Activated CD8-positive, alpha-beta T cell treated with anti-CD3 and anti-CD28 coated beads, Interleukin-2, amount 10 ng/mL, durations not matched to agents 7 days and 5 days (primary cell): Measurements from ENCODE around the gene NKX1-1. TPM values are rescaled to one million over a fixed set of nuclear protein-coding genes. Genes with fewer than 3 reads are reported as not detected.
"Not testable (repeated sequence)": the region's sequence is repeated elsewhere in the genome, so short reads cannot be mapped to it uniquely, and the experiment has no call there.

ENCODE experiments used
- ATAC-seq: fragments of 150-1000 bp; cut with Tn5 transposase; one replicate; pipeline ENCODE4 v1.10.0; 2021; ENCODE audit warnings: moderate library complexity
- CTCF ChIA-PET: fragments of 350-600 bp; sonication (Branson Sonifier 250); formaldehyde crosslinking; loops from one replicate; lab custom pipeline; 2021; ENCODE audit warnings: antibody characterized with exemption; lab: Charles Lee
- POLR2A ChIA-PET: fragments of 350-600 bp; sonication (Branson Sonifier 250); formaldehyde crosslinking; loops from one replicate; lab custom pipeline; 2021; ENCODE audit warnings: antibody characterized with exemption; lab: Charles Lee
- DNase-seq: peaks from one replicate; pipeline ENCODE4 v3.0.0-alpha.2; 2020
- H3K27ac Mint-ChIP-seq: one replicate; pipeline ENCODE4 v1.8.0; 2021; ENCODE audit warnings: mild to moderate bottlenecking, mixed read lengths
- H3K27me3 Mint-ChIP-seq: one replicate; pipeline ENCODE4 v1.8.0; 2021; ENCODE audit warnings: low read depth, mixed read lengths
- H3K36me3 Mint-ChIP-seq: one replicate; pipeline ENCODE4 v1.8.0; 2021; ENCODE audit warnings: low read depth, mixed read lengths
- H3K4me1 Mint-ChIP-seq: one replicate; pipeline ENCODE4 v1.8.0; 2021; ENCODE audit warnings: low read depth, mixed read lengths
- H3K4me3 Mint-ChIP-seq: one replicate; pipeline ENCODE4 v1.8.0; 2021; ENCODE audit warnings: mild to moderate bottlenecking, mixed read lengths
- H3K9me3 Mint-ChIP-seq: one replicate; pipeline ENCODE4 v1.8.0; 2022; ENCODE audit warnings: mixed read lengths; ENCODE audit not compliant: insufficient read depth
- total RNA-seq, 2 experiments: library from RNA; stranded (reverse); gene quantifications; one replicate each; pipeline ENCODE4 v1.2.3, GENCODE V29; 2021

Gene NKX1-1
- total RNA-seq, 2 experiments from 2014 or later, result not detected

GRCh38 chr4:1378559-1379231 lies 27.5 kb downstream of the NKX1-1 start:
- H3K9me3 Mint-ChIP-seq, result no peaks in the 10 kb centered on the region
- no peak overlapping the region for H3K4me3 Mint-ChIP-seq
- H3K27me3 Mint-ChIP-seq, result no peaks in the 10 kb centered on the region
- ChIA-PET CTCF (no interaction called here), POLR2A (no interaction called here)
- no peak for ATAC-seq
- H3K36me3 Mint-ChIP-seq, result no peaks in the 10 kb centered on the region
- DNase-seq, result no peak
- no peaks in the 10 kb centered on the region for H3K4me1 Mint-ChIP-seq
- H3K27ac Mint-ChIP-seq, result no peak overlapping the region

GRCh38 chr4:1377606-1378261 lies 28.5 kb downstream of the NKX1-1 start:
- no peak overlapping the region for H3K27ac Mint-ChIP-seq
- ChIA-PET POLR2A (no interaction called here), CTCF (interaction anchor here (0.8 kb wide), 1 partner anchor 21 kb away, joined by 3 read pairs; no protein-coding TSS in a partner anchor)
- ATAC-seq, result no peak
- no peaks in the 10 kb centered on the region for H3K36me3 Mint-ChIP-seq
- no peaks in the 10 kb centered on the region for H3K9me3 Mint-ChIP-seq
- no peaks in the 10 kb centered on the region for H3K27me3 Mint-ChIP-seq
- H3K4me3 Mint-ChIP-seq, result no peak overlapping the region
- no peak for DNase-seq
- H3K4me1 Mint-ChIP-seq, result no peaks in the 10 kb centered on the region

GRCh38 chr4:1376841-1377605 lies 29.2 kb downstream of the NKX1-1 start:
- H3K27ac Mint-ChIP-seq, result no peak overlapping the region
- ATAC-seq (no peak), DNase-seq (no peak)
- CTCF ChIA-PET, result interaction anchor here (0.8 kb wide), 1 partner anchor 21 kb away, joined by 3 read pairs; no protein-coding TSS in a partner anchor
- H3K27me3 Mint-ChIP-seq, result no peaks in the 10 kb centered on the region
- no peaks in the 10 kb centered on the region for H3K9me3 Mint-ChIP-seq
- H3K4me3 Mint-ChIP-seq, result no peak overlapping the region
- POLR2A ChIA-PET, result no interaction called here
- H3K36me3 Mint-ChIP-seq, result no peaks in the 10 kb centered on the region
- no peaks in the 10 kb centered on the region for H3K4me1 Mint-ChIP-seq

GRCh38 chr4:1376391-1376840 lies 29.8 kb downstream of the NKX1-1 start:
- H3K9me3 Mint-ChIP-seq, result no peaks in the 10 kb centered on the region
- H3K27ac Mint-ChIP-seq, result no peak overlapping the region
- H3K4me1 Mint-ChIP-seq, result no peaks in the 10 kb centered on the region
- DNase-seq (no peak), ATAC-seq (no peak)
- H3K27me3 Mint-ChIP-seq, result no peaks in the 10 kb centered on the region
- CTCF ChIA-PET, result no interaction called here
- H3K4me3 Mint-ChIP-seq, result no peak overlapping the region
- POLR2A ChIA-PET, result no interaction called here
- H3K36me3 Mint-ChIP-seq, result no peaks in the 10 kb centered on the region

- H3K9me3 Mint-ChIP-seq, result no peaks in the 10 kb centered on the region
These were observed 30.4 kb downstream of the NKX1-1 start for GRCh38 chr4:1375761-1376322.

GRCh38 chr4:1375051-1375721 lies 31.1 kb downstream of the NKX1-1 start:
- Mint-ChIP-seq H3K4me1 (no peaks in the 10 kb centered on the region), H3K4me3 (no peak overlapping the region), H3K9me3 (no peaks in the 10 kb centered on the region), H3K27me3 (no peaks in the 10 kb centered on the region), H3K36me3 (no peaks in the 10 kb centered on the region), H3K27ac (no peak overlapping the region)
- POLR2A ChIA-PET, result interaction anchor here (0.6 kb wide), 1 partner anchor 18 kb away, joined by 3 read pairs; no protein-coding TSS in a partner anchor
- CTCF ChIA-PET, result no interaction called here
- DNase-seq (no peak), ATAC-seq (no peak)

More at GRCh38 chr4:1375761-1376322, 30.4 kb downstream of the NKX1-1 start:
- DNase-seq (no peak), ATAC-seq (no peak)
- no peaks in the 10 kb centered on the region for H3K27me3 Mint-ChIP-seq
- no peak overlapping the region for H3K27ac Mint-ChIP-seq
- no peaks in the 10 kb centered on the region for H3K4me1 Mint-ChIP-seq
- ChIA-PET POLR2A (interaction anchor here (0.6 kb wide), 1 partner anchor 19 kb away, joined by 3 read pairs; no protein-coding TSS in a partner anchor), CTCF (no interaction called here)
- no peaks in the 10 kb centered on the region for H3K36me3 Mint-ChIP-seq
- H3K4me3 Mint-ChIP-seq, result no peak overlapping the region

GRCh38 chr4:1374706-1375045 lies 31.6 kb downstream of the NKX1-1 start:
- Mint-ChIP-seq H3K4me1 (no peaks in the 10 kb centered on the region), H3K4me3 (no peak overlapping the region), H3K27ac (no peak overlapping the region), H3K27me3 (no peaks in the 10 kb centered on the region), H3K36me3 (no peaks in the 10 kb centered on the region), H3K9me3 (no peaks in the 10 kb centered on the region)
- POLR2A ChIA-PET, result no interaction called here
- DNase-seq, result no peak
- CTCF ChIA-PET, result no interaction called here
- no peak for ATAC-seq

GRCh38 chr4:1373892-1374705 lies 32.1 kb downstream of the NKX1-1 start:
- POLR2A ChIA-PET, result no interaction called here
- CTCF ChIA-PET, result no interaction called here

GRCh38 chr4:1372576-1372975 lies 33.7 kb downstream of the NKX1-1 start:
- H3K27ac Mint-ChIP-seq, H3K4me1 Mint-ChIP-seq, H3K27me3 Mint-ChIP-seq, H3K9me3 Mint-ChIP-seq, DNase-seq, H3K4me3 Mint-ChIP-seq, POLR2A ChIA-PET, CTCF ChIA-PET, H3K36me3 Mint-ChIP-seq, ATAC-seq: not testable (repeated sequence)

More at GRCh38 chr4:1373892-1374705, 32.1 kb downstream of the NKX1-1 start:
- Mint-ChIP-seq H3K36me3 (no peaks in the 10 kb centered on the region), H3K9me3 (no peaks in the 10 kb centered on the region), H3K4me3 (no peak overlapping the region), H3K27me3 (no peaks in the 10 kb centered on the region), H3K27ac (no peak overlapping the region), H3K4me1 (no peaks in the 10 kb centered on the region)
- DNase-seq, result no peak
- no peak for ATAC-seq

- ChIA-PET CTCF (no interaction called here), POLR2A (no interaction called here)
- Mint-ChIP-seq H3K36me3 (no peaks in the 10 kb centered on the region), H3K9me3 (no peaks in the 10 kb centered on the region), H3K4me3 (no peak overlapping the region), H3K27ac (no peak overlapping the region), H3K4me1 (no peaks in the 10 kb centered on the region), H3K27me3 (no peaks in the 10 kb centered on the region)
- DNase-seq (no peak), ATAC-seq (no peak)
These were observed 34.8 kb downstream of the NKX1-1 start for GRCh38 chr4:1371176-1372165.
